Measurements from ENCODE around the gene ADGRA1.

DNA sequence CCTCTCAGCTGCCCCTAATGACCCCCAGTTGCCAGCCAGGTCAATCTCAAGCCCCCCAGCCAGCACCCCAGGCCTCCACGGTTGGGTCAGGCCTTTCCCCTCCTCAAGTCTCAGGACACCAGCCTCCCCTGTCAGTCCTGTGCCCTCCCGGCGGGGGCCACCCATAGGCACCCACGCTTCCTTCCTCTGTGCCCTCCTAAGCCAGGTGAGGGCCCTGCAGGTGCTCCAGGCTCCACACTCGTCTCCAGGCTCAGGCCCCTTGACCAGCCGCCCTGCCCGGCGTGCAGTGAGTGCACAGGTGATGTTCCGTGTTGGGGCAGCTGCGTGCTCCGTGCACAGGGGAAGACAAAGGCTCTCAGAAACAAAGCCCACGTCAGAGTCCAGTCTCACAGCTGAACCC lies 26.8 kb upstream of the ADGRA1 start:
- no peak for TF ChIP-seq CTCF (IDR thresholded peaks at IDR 0.05; ENCODE audit: extremely low read depth in 1 of 2, insufficient read depth in 1 of 2, low read depth in 1 of 2, low read length in 2 of 2)
- TF ChIP-seq FOS (IDR thresholded peaks at IDR 0.05; ENCODE audit: borderline replicate concordance, insufficient read depth, low read length): no peak
- TF ChIP-seq MAX (IDR thresholded peaks at IDR 0.05; ENCODE audit: insufficient read depth, insufficient read length): no peak
